Activated CD4-positive, alpha-beta T cell treated with anti-CD3 and anti-CD28 coated beads for 24 hours (primary cell): ENCODE results near the gene ABCC5.
"Not testable (repeated sequence)": the region's sequence is repeated elsewhere in the genome, so short reads cannot be mapped to it uniquely, and the experiment has no call there.

ENCODE experiments used
- DNase-seq, 2 donors: peaks; one replicate each; pipeline ENCODE4 v3.0.0-alpha.2; 2020; ENCODE audit warnings: low read depth in 2 of 2

ABCC5 gene

GRCh38 chr3:184017672-184018423, at the start of gene ABCC5:
Gene ABCC5, minus strand, starts transcription at chr3:184017884. Its CDS starts 3,492 bp downstream, at chr3:184014392.
- DNase-seq = peak; percentile 71 to 74

DNA sequence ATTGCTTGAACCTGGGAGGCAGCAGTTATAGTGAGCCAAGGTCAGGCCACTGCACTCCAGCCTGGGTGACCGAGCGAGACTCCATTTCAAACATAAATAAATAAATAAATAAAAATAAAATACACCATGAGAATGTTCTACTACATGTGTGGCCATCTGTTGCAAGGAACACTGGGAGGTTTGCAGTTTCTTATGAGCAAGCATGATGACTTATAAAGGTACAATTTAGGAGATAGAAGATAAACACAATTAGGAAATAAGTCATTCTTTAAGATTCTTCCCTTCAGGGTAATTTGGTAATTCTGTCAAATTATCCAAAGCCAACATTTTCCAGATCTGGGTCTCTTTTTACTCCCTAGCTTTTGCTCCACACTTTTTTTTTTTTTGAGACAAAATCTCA, 48.5 kb upstream of the ABCC5 start:
- DNase-seq = no peak

DNA sequence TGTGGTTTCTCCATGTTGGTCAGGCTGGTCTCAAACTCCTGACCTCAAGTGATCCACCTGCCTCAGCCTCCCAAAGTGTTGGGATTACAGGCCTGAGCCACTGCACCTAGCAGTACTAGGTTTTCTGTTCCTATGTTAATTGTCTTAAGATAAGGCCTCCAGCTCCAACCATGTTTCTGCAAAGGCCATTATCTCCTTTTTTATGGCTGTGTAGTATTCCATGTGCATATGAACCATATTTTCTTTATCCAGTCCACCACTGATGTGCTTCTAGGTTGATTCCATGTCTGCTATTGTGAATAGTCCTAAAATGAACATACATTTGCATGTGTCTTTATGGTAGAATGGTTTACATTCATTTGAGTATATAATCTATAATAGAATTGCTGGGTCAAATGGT, 45.0 kb upstream of the ABCC5 start:
- DNase-seq = no peak

DNA sequence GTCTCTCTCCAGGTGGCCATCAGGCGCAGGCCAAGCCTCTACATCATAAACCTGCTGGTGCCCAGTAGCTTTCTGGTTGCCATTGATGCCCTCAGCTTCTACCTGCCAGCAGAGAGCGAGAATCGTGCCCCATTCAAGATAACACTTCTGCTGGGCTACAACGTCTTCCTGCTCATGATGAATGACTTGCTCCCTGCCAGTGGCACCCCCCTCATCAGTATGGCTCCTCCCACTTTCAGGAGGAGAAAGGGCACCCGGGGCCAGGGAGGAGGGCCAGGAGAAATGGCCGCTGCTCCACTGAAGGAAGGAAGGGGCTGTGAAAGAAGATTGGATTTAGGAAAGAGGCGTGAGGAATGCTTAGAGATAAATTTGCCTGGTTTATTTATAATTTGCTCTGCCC, 41.7 kb upstream of the ABCC5 start:
- DNase-seq = no peak

- no peak for DNase-seq
Observed at GRCh38 chr3:184058029-184058428, 40.3 kb upstream of the ABCC5 start.

- DNase-seq = no peak
Observed at GRCh38 chr3:184052767-184053166, 35.1 kb upstream of the ABCC5 start, which contains the start of gene HTR3C. Gene HTR3C, plus strand, starts transcription at chr3:184053047. Its CDS starts 34 bp downstream, at chr3:184053081.

DNA sequence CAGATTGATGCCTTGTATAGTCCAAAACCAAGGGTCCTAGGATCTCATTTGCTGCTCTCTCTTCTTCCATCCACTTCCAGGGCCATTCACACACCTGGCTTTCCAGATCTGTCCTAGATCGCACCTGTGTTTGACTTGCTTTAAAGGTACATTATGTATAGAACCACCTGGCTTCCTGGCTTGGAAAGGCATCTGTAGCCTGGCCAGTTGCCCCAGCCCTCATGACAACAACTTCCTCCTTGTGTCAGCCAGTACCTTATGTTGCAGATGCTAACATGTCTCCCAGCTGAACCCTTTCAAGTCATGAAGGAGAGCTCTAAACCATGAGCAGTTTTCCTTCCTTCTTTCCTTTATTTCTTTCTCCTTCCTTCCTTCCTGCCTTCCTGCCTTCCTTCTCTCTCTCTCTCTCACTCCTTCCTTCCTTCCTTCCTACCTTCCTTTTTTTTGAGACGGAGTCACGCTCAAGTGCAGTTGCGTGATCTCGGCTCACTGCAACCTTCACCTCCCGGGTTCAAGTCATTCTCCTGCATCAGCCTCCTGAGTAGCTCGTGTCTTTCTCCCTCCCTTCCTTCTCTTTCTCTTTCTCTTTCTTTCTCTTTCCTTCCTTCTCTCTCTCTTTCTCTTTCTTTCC, 32.6 kb upstream of the ABCC5 start:
- DNase-seq = no peak

- DNase-seq = no peak
Observed at GRCh38 chr3:184045995-184046394, 28.3 kb upstream of the ABCC5 start.

DNA sequence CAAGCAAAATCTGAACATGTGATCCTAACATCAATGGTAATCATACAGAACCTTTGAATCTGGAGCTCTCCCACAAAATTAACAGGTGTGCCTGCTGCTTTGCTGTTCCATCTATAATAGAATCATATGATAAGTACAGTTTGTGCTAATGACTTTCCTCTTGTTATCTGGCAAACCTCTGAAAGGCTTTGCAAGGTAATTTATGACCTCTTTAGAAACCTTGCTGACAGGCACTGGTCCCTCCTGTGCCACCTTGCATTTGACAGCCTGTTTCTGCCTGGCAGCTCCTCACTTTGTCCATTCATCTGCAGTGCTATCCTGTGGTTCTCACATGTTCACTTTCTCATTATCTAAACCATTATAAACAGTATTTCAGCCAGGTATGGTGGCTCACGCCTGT, 24.9 kb upstream of the ABCC5 start:
- no peak for DNase-seq

DNA sequence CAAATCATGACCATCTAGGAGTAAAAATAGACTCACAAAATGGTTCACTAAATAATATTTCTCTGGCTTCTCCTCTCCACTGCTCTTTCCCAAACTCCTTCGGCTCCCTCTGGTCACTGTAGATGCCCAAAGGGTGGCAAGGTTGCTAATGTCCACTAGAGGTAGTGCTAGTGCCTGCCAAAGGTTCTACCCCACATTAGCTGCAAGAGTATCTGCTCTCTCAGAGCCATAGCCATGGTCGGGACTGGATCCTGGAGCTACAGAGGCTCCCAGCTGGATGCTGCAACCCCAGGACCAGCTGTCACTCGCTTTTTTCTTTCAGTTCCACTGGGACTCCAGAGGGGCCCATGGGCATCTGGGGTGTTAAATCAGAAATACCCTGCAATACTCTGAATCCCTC, 22.3 kb upstream of the ABCC5 start:
- DNase-seq = no peak

DNA sequence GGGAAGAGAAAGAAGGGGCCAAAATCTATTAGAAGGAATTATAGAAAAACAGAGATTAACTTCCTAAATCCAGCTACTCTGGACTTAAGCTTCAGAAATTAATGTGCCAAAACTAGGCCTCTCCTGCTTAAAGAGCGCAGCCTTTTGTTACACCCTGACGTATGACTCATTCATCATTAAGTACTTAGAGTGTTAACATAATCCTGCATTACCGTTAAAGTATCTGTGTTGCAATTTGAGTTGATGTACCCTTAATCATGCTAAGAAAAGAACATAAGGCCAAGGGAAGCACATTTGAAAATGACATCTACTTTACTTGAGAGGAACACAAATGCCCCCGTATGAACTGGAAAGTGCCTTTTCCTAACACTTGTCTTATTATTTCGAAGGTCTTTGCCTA, 21.7 kb upstream of the ABCC5 start:
- DNase-seq = no peak

DNA sequence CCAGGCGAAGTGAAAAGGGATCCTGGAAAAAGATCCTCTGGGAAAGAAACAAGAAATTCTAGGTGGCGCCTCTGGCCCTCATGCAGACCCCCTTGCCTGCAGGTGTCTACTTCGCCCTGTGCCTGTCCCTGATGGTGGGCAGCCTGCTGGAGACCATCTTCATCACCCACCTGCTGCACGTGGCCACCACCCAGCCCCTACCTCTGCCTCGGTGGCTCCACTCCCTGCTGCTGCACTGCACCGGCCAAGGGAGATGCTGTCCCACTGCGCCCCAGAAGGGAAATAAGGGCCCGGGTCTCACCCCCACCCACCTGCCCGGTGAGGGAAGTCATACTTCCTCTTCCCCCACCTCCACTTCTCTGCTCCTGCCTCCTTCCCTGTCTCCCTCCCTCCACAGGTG, 20.6 kb upstream of the ABCC5 start:
- DNase-seq = not testable (repeated sequence)

DNA sequence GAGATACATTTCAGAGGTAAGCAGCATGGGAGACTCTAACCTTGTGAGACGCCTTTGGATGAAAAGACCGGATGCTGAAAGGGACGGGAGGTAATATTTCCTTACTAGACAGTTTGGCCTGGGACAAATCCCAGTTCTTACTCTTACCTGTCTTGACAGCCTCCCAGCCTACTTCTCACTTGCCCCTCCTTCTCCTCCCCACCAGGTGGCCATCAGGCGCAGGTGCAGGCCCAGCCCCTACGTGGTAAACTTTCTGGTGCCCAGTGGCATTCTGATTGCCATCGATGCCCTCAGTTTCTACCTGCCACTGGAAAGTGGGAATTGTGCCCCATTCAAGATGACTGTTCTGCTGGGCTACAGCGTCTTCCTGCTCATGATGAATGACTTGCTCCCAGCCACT, 20.1 kb upstream of the ABCC5 start:
- no peak for DNase-seq

GRCh38 chr3:184031187-184031792, 13.6 kb upstream of the ABCC5 start, which contains the start of gene HTR3D:
Gene HTR3D, plus strand, starts transcription at chr3:184031742. Its CDS starts 0 bp downstream, at chr3:184031742.
- no peak for DNase-seq

- DNase-seq = no peak
Observed at GRCh38 chr3:184030536-184030935, 12.9 kb upstream of the ABCC5 start.

- DNase-seq = no peak
Observed at GRCh38 chr3:184029443-184029842, 11.8 kb upstream of the ABCC5 start.

GRCh38 chr3:184028275-184028890, 10.7 kb upstream of the ABCC5 start:
- DNase-seq = not testable (repeated sequence)

DNA sequence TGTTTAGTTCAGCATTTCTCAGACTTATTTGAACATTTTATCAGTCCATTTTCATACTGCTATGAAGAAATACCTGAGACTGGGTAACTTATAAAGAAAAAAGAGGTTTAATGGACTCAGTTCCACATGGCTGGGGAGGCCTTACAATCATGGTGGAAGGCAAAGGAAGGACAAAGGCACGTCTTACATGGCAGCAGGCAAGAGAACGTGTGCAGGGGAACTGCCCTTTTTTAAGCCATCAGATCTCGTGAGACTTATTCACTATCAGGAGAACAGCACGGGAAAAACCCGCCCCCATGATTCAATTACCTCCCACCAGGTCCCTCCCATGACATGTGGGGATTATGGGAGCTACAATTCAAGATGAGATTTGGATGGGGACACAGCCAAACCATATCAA, 7.6 kb upstream of the ABCC5 start:
- not testable (repeated sequence) for DNase-seq

DNA sequence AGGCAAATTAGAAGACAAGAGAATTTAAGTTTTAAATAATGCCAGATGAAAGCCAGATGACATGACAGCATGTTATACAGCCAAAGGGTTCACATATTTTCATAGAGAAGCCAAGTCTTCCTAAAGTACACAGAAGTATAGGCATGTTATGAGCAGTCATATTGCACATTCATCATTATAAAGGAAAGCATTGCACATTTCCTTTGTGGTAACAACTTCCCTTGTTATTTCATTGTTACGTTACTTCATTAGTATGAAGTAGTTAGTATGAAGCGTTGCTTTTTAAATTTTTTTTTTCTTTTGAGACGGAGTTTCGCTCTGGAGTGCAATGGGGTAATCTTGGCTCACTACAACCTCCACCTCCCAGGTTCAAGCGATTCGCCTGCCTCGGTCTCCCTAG, 4.6 kb upstream of the ABCC5 start:
- DNase-seq = no peak

- DNase-seq = no peak
Observed at GRCh38 chr3:184018424-184018973, 815 bp upstream of the ABCC5 start.

- DNase-seq = peak; percentile 27 to 34
Observed at GRCh38 chr3:184016811-184017671, 643 bp downstream of the ABCC5 start.
